AG09319 (cell line): Measurements from ENCODE around the gene SOX18.

ENCODE experiments used
- DNase-seq: peaks from one replicate; pipeline ENCODE4 v3.0.0-alpha.2; 2010; ENCODE audit warnings: low read depth; ENCODE audit errors: extremely low read depth
- TF ChIP-seq, protein P1 (sequence below): IDR thresholded peaks from 2 replicates; pipeline ENCODE4 v1.5.1; 2011; ENCODE audit warnings: low read depth, mild to moderate bottlenecking, inconsistent platforms, low read length, moderate library complexity

Gene SOX18

DNA sequence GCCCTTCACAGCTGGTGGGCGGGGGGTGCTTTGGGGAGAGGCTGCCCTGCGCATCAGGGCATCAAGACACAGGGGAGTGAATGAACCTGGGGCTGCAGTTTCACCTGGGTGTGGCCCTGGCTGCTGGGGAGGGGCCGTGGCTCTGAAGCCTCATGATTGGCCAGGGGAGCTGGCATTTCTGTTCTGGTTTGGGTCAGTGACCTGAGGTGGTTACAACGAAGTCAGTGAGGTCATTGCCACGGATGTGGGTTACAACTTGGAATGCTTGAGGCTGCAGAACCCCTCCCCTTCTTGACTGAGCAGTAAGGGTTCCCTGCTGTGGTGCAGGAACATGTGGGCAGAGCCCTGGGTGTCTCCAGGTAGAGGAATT lies 16.5 kb upstream of the SOX18 start:
- no peak for DNase-seq
- TF ChIP-seq, protein P1, sequence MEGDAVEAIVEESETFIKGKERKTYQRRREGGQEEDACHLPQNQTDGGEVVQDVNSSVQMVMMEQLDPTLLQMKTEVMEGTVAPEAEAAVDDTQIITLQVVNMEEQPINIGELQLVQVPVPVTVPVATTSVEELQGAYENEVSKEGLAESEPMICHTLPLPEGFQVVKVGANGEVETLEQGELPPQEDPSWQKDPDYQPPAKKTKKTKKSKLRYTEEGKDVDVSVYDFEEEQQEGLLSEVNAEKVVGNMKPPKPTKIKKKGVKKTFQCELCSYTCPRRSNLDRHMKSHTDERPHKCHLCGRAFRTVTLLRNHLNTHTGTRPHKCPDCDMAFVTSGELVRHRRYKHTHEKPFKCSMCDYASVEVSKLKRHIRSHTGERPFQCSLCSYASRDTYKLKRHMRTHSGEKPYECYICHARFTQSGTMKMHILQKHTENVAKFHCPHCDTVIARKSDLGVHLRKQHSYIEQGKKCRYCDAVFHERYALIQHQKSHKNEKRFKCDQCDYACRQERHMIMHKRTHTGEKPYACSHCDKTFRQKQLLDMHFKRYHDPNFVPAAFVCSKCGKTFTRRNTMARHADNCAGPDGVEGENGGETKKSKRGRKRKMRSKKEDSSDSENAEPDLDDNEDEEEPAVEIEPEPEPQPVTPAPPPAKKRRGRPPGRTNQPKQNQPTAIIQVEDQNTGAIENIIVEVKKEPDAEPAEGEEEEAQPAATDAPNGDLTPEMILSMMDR, result no peak

DNA sequence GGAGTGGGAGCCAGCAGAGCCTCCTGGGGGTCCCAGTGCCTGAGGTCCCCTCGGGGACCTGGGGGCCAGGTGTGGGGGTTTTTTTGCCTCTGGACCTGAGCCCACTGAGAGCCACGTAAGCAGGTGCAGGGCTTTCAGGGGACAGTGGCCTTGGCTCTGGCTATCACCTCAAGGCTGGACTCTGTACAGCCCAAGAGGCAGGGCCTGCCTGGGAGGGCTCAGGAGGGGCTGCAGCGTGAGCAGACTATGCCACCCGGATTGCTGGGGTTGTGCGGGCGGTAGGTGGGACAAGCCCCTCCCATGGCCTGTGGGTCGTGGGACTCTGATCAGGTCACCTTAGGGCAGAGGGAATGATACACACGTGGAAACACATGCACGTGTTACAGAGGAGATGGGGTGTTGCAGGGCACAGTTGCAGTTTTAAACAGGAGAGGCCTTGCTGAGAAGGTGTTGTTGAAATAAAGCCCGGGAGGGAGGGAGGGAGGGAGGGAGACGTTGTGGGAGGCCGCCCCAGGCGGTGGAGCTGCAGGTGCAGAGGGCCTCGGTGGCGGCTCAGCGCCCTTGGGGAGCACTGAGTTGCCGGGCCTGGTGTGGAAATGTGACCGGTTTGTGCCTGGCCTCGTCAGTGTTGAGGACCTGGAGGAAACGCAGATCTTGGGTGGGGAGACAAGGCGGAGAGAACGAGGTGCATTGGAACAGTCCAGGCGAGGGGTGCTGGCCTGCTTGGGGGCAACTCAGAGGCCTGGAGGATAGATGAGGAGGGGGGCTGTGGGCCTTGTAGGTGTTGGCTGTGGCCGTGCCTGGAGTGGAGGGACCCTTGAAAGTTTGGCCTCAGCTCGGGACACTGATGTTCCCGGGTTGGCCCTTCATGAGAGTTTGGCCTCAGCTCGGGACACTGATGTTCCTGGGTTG lies 15.9 kb upstream of the SOX18 start:
- DNase-seq, result no peak
- TF ChIP-seq, protein P1, result no peak

GRCh38 chr20:64064145-64064698 lies 14.8 kb upstream of the SOX18 start:
- DNase-seq, result no peak

GRCh38 chr20:64063389-64064144 lies 14.1 kb upstream of the SOX18 start:
- DNase-seq, result no peak
- TF ChIP-seq, protein P1, result no peak

More at GRCh38 chr20:64064145-64064698, 14.8 kb upstream of the SOX18 start:
- TF ChIP-seq, protein P1, result no peak

DNA sequence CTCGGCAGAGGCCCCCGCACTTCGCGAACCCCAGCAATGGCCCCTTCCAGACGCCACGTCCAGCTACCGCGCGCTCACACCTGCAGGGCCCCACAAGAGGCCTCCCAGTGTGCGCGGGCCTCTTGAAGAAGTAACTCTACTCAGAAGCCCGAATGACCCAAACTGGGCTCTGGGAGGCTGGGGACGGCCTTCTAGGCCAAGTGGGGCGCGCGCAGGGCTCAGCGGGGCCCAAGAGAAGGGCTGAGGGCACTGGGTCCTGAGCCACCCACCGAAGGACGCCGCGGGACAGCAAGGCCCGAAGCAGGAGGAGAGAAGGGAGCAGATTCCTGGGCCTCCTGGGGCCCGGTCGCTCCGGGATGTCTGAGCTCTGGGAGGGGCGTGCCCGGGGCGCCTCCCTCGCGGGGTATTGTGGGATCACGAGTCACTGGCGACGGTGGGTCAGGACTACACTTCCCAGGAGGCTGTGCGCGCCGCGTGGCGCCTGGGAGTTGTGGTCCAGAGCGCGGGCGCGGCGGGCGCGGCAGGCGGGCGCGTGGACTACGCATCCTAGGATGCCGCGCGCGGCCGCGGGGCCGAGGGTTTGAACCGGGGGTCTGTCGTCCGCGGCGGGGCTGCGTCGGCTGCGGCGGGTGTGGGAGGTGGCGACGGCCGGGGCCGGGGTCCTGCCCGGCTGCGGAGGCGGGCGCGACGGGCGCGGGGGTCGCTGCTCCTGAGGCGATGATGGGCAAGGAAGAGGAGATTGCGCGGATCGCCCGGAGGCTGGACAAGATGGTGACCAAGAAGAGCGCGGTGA lies 13.4 kb upstream of the SOX18 start, which contains the start of gene TCEA2:
Gene TCEA2, plus strand, starts transcription at position 603 of the 793 bp plus-strand sequence. Its CDS starts 115 bp downstream, at position 718.
- peak; percentile 84 for DNase-seq
- TF ChIP-seq, protein P1, result no peak

GRCh38 chr20:64062276-64062595 lies 12.8 kb upstream of the SOX18 start:
- TF ChIP-seq, protein P1, result no peak
- no peak for DNase-seq
